H1 (cell line): Measurements from ENCODE around the gene PA2G4. TPM values are rescaled to one million over a fixed set of nuclear protein-coding genes. Genes with fewer than 3 reads are reported as not detected.

ENCODE experiments used
- CTCF ChIA-PET: fragments of 300-600 bp; sonication (Branson Sonifier 250); formaldehyde crosslinking; loops from one replicate; lab custom pipeline; 2021; ENCODE audit not compliant: partially characterized antibody; lab: Charles Lee
- POLR2A ChIA-PET: fragments of 300-600 bp; sonication (Branson Sonifier 250); formaldehyde crosslinking; loops from one replicate; lab custom pipeline; 2021; ENCODE audit warnings: inconsistent platforms; ENCODE audit not compliant: partially characterized antibody; lab: Charles Lee
- DNase-seq, 2 experiments: peaks; one replicate each; pipeline versions ENCODE4 v3.0.0 to v3.0.0-alpha.2; 2010 to 2022; ENCODE audit warnings: low spot score in 2 of 2, low read depth in 1 of 2, mixed read lengths in 1 of 2
- FAIRE-seq: peaks from 2 replicates; lab custom pipeline; 2011; peaks lifted over from hg19 to GRCh38; lab: Jason Lieb, UNC
- H2AFZ ChIP-seq: 2 replicates; pipeline ENCODE4 v1.8.1; 2012; ENCODE audit warnings: low read length, inconsistent platforms
- H2AK5ac ChIP-seq: 2 replicates; pipeline ENCODE4 v1.6.1; 2013; ENCODE audit warnings: low read depth, low read length
- H2BK120ac ChIP-seq: replicated peaks from 2 replicates; pipeline ENCODE3; 2013; ENCODE audit warnings: low read depth, low read length, inconsistent platforms
- H2BK12ac ChIP-seq: 2 replicates; pipeline ENCODE4 v1.6.1; 2013; ENCODE audit warnings: low read depth, low read length
- H2BK15ac ChIP-seq: 2 replicates; pipeline ENCODE4 v1.6.1; 2013; ENCODE audit warnings: low read length
- H2BK20ac ChIP-seq: 2 replicates; pipeline ENCODE4 v1.6.1; 2013; ENCODE audit warnings: low read length
- H2BK5ac ChIP-seq: 2 replicates; pipeline ENCODE4 v1.6.1; 2013; ENCODE audit warnings: low read depth, low read length
- H3K14ac ChIP-seq: 2 replicates; pipeline ENCODE4 v1.6.1; 2013; ENCODE audit warnings: inconsistent platforms; ENCODE audit not compliant: insufficient read length
- H3K18ac ChIP-seq: 2 replicates; pipeline ENCODE4 v1.6.1; 2013; ENCODE audit warnings: low read length; ENCODE audit errors: extremely low read depth
- H3K23ac ChIP-seq: 2 replicates; pipeline ENCODE4 v1.6.1; 2013; ENCODE audit warnings: inconsistent platforms; ENCODE audit not compliant: insufficient read length
- H3K23me2 ChIP-seq: 2 replicates; pipeline ENCODE4 v1.6.1; 2013; ENCODE audit warnings: low read depth, low read length
- H3K27ac ChIP-seq: 2 replicates; pipeline ENCODE4 v1.6.1; 2011; ENCODE audit warnings: low read depth, low read length, inconsistent platforms
- H3K27me3 ChIP-seq, 4 experiments: replicated peaks in 1 of 4; 1 replicate in 1 of 4; 2 replicates in 3 of 4; pipeline versions ENCODE4 v1.6.1 to v1.8.1; 2011 to 2013; ENCODE audit warnings: low read length in 3 of 4, mild to moderate bottlenecking in 3 of 4, inconsistent platforms in 2 of 4, mixed read lengths in 2 of 4, moderate library complexity in 1 of 4; ENCODE audit not compliant: control insufficient read depth in 3 of 4, insufficient read depth in 3 of 4; ENCODE audit errors: extremely low read depth in 1 of 4
- H3K36me3 ChIP-seq, 4 experiments: 2 replicates each; pipeline versions ENCODE4 v1.6.1 to v1.8.1; 2011 to 2013; ENCODE audit warnings: mild to moderate bottlenecking in 4 of 4, low read length in 3 of 4, moderate library complexity in 2 of 4, control low read depth in 1 of 4, inconsistent platforms in 1 of 4; ENCODE audit not compliant: insufficient read depth in 4 of 4, control insufficient read depth in 2 of 4
- H3K4ac ChIP-seq: replicated peaks from 2 replicates; pipeline ENCODE3; 2013; ENCODE audit warnings: low read length, low read depth, mixed read lengths, inconsistent platforms; ENCODE audit not compliant: insufficient read length
- H3K4me1 ChIP-seq, 4 experiments: replicated peaks in 1 of 4; 1 replicate in 1 of 4; 2 replicates in 3 of 4; pipeline versions ENCODE4 v1.6.1 to v1.8.1; 2011 to 2013; ENCODE audit warnings: low read length in 3 of 4, inconsistent platforms in 2 of 4, mixed read lengths in 1 of 4; ENCODE audit not compliant: insufficient read depth in 4 of 4, control insufficient read depth in 3 of 4
- H3K4me2 ChIP-seq, 2 experiments: 2 replicates each; pipeline versions ENCODE4 v1.6.1 to v1.8.1; 2011 to 2013; ENCODE audit warnings: low read depth in 2 of 2, low read length in 2 of 2, control low read depth in 1 of 2, inconsistent platforms in 1 of 2, mild to moderate bottlenecking in 1 of 2; ENCODE audit not compliant: insufficient read depth in 1 of 2
- H3K4me3 ChIP-seq, 4 experiments: fragments of 200-600, 300-600 bp in 1 of 4; sonication (generic), shearing (Covaris generic), sonication (Bioruptor Twin) in 1 of 4; 2 replicates each; pipeline versions ENCODE4 v1.5.1 to v1.8.1; 2011 to 2016; ENCODE audit warnings: low read length in 4 of 4, low read depth in 3 of 4, control low read depth in 2 of 4, inconsistent platforms in 2 of 4, mild to moderate bottlenecking in 2 of 4, mixed read lengths in 1 of 4, moderate library complexity in 1 of 4; ENCODE audit not compliant: insufficient read depth in 2 of 4; ENCODE audit errors: extremely low read depth in 1 of 4
- H3K56ac ChIP-seq: replicated peaks from 2 replicates; pipeline ENCODE3; 2013; ENCODE audit warnings: low read depth, mild to moderate bottlenecking, mixed read lengths, low read length, inconsistent platforms; ENCODE audit not compliant: insufficient read length
- H3K79me1 ChIP-seq: 2 replicates; pipeline ENCODE4 v1.6.1; 2013; ENCODE audit warnings: low read depth, low read length, control low read depth
- H3K79me2 ChIP-seq, 2 experiments: 2 replicates each; pipeline versions ENCODE4 v1.6.1 to v1.8.1; 2012 to 2013; ENCODE audit warnings: low read length in 2 of 2, mild to moderate bottlenecking in 2 of 2, inconsistent platforms in 1 of 2; ENCODE audit not compliant: insufficient read depth in 2 of 2, control insufficient read depth in 1 of 2
- H3K9ac ChIP-seq, 4 experiments: replicated peaks in 1 of 4; 1 replicate in 1 of 4; 2 replicates in 3 of 4; pipeline versions ENCODE4 v1.6.1 to v1.8.1; 2011 to 2013; ENCODE audit warnings: low read depth in 3 of 4, low read length in 3 of 4, control low read depth in 2 of 4, mild to moderate bottlenecking in 2 of 4, moderate library complexity in 2 of 4, inconsistent platforms in 1 of 4; ENCODE audit errors: extremely low read depth in 1 of 4
- H3K9me3 ChIP-seq, 2 experiments: 2 replicates each; pipeline versions ENCODE4 v1.6.1 to v1.8.1; 2012 to 2013; ENCODE audit warnings: mild to moderate bottlenecking in 2 of 2, moderate library complexity in 2 of 2, control low read depth in 1 of 2, inconsistent platforms in 1 of 2, low read depth in 1 of 2, low read length in 1 of 2, mixed read lengths in 1 of 2; ENCODE audit not compliant: insufficient read depth in 2 of 2
- H4K20me1 ChIP-seq, 2 experiments: replicated peaks in 1 of 2; 2 replicates each; pipeline versions ENCODE3 to v1.8.1; 2011 to 2013; ENCODE audit warnings: inconsistent platforms in 2 of 2, low read length in 2 of 2, mild to moderate bottlenecking in 1 of 2; ENCODE audit not compliant: insufficient read depth in 2 of 2, control insufficient read depth in 1 of 2
- H4K5ac ChIP-seq: 2 replicates; pipeline ENCODE4 v1.6.1; 2013; ENCODE audit warnings: low read length, low read depth, mixed read lengths, inconsistent platforms; ENCODE audit not compliant: insufficient read length
- H4K8ac ChIP-seq: 2 replicates; pipeline ENCODE4 v1.8.0; 2013; ENCODE audit warnings: mild to moderate bottlenecking, moderate library complexity, low read length, inconsistent platforms; ENCODE audit not compliant: insufficient read depth; ENCODE audit errors: extremely low read depth
- H4K91ac ChIP-seq: replicated peaks from 2 replicates; pipeline ENCODE3; 2013; ENCODE audit warnings: low read length, mixed read lengths, inconsistent platforms; ENCODE audit not compliant: insufficient read length
- CREB1 ChIP-seq: IDR thresholded peaks from 2 replicates; pipeline ENCODE4 v1.6.1; 2012; ENCODE audit warnings: inconsistent platforms
- CTBP2 ChIP-seq: IDR thresholded peaks from 2 replicates; pipeline ENCODE4 v1.7.0; 2011; ENCODE audit warnings: borderline replicate concordance, mild to moderate bottlenecking, moderate library complexity, mixed read lengths, low read length; ENCODE audit not compliant: insufficient read depth, insufficient read length
- EZH2 ChIP-seq: fragments of 200-600 bp; sonication (generic); IDR thresholded peaks from 2 replicates; pipeline ENCODE4 v1.7.1; 2012; ENCODE audit warnings: low read depth, mild to moderate bottlenecking, moderate library complexity, low read length, inconsistent platforms; ENCODE audit not compliant: severe bottlenecking
- GTF2F1 ChIP-seq: IDR thresholded peaks from 2 replicates; pipeline ENCODE4 v1.6.1; 2012; ENCODE audit warnings: low read depth, low read length, improper control_type of control experiment, borderline replicate concordance
- NANOG ChIP-seq: IDR thresholded peaks from 2 replicates; pipeline ENCODE4 v1.6.1; 2011; ENCODE audit warnings: low read length, low read depth, mild to moderate bottlenecking, inconsistent platforms; ENCODE audit not compliant: insufficient read depth, poor library complexity, severe bottlenecking
- PHF8 ChIP-seq: fragments of 200-600 bp; sonication (generic); conservative IDR thresholded peaks from 2 replicates; pipeline ENCODE4 v1.7.1; 2012; ENCODE audit warnings: low read depth, mild to moderate bottlenecking, inconsistent platforms, low read length, moderate library complexity
- RAD21 ChIP-seq, 2 experiments: IDR thresholded peaks in 1 of 2; conservative IDR thresholded peaks in 1 of 2; 2 replicates each; pipeline ENCODE4 v1.6.1; 2011; ENCODE audit warnings: low read depth in 2 of 2, low read length in 2 of 2, improper control_type of control experiment in 1 of 2, inconsistent platforms in 1 of 2, mild to moderate bottlenecking in 1 of 2, moderate library complexity in 1 of 2
- RBBP5 ChIP-seq: IDR thresholded peaks from 2 replicates; pipeline ENCODE4 v1.7.1; 2012; ENCODE audit warnings: low read depth, mild to moderate bottlenecking, inconsistent platforms, low read length, moderate library complexity, borderline replicate concordance
- SAP30 ChIP-seq: fragments of 300-600 bp; sonication (generic); IDR thresholded peaks from 2 replicates; pipeline ENCODE4 v1.7.1; 2012; ENCODE audit warnings: low read length, moderate library complexity, mild to moderate bottlenecking, inconsistent platforms; ENCODE audit not compliant: insufficient read depth, insufficient replicate concordance
- WGBS, 2 experiments: shearing (Covaris generic) in 1 of 2; methylation state at CpG; one replicate each; pipeline versions ENCODE4 v1.1.6 to v1.1.7; 2013 to 2015; ENCODE audit warnings: low lambda C conversion rate in 2 of 2, mixed read lengths in 2 of 2, inconsistent platforms in 1 of 2, low coverage in 1 of 2, missing lambda C conversion rate in 1 of 2; ENCODE audit not compliant: insufficient replicate concordance in 2 of 2, insufficient coverage in 1 of 2, insufficient read length in 1 of 2; ENCODE audit errors: extremely low coverage in 1 of 2, missing lambda C conversion rate in 1 of 2; 5-methylcytosine and 5-hydroxymethylcytosine counted together
- polyA plus RNA-seq, 7 experiments: library from polyadenylated mRNA; depleted of rRNA in 3 of 7; stranded (reverse) in 5 of 7; unstranded in 2 of 7; fragments of >200 nt in 5 of 7; fragments of 200-250 nt in 2 of 7; gene quantifications; 1 replicate in 5 of 7; 2 replicates in 1 of 7; 4 replicates in 1 of 7; pipeline versions ENCODE4 v1.2.1 to v1.2.3, GENCODE V29; 2011 to 2013; ENCODE audit warnings: missing spikeins in 2 of 7, mixed read lengths in 2 of 7
- total RNA-seq: library from RNA; stranded (reverse); fragmentation: NEBNext Ultra II Directional; extraction: Animal tissue kit (Norgen Biotek cat#: 25700); gene quantifications from 2 replicates; pipeline ENCODE4 v1.2.1, GENCODE V29; 2021

The PA2G4 gene
- total and polyA plus RNA-seq, 2 of the 8 experiments (the other 6 are each of a cell fraction or from before 2014, with no cell fraction given): 159 to 242 TPM

GRCh38 chr12:56141946-56142784 lies 37.8 kb downstream of the PA2G4 start:
- Histone ChIP-seq H3K9ac (no peak overlapping the region), H3K27ac (no peak overlapping the region), H3K23ac (no peak overlapping the region), H4K91ac (no peak overlapping the region), H3K79me2 (no peaks in the 10 kb centered on the region), H2BK20ac (no peak overlapping the region), H3K79me1 (no peaks in the 10 kb centered on the region), H3K9me3 (no peaks in the 10 kb centered on the region), H3K14ac (no peak overlapping the region), H3K27me3 (no peaks in the 10 kb centered on the region), H2AFZ (no peak overlapping the region), H3K4me1 (no peaks in the 10 kb centered on the region), H4K8ac (no peak overlapping the region), H2AK5ac (no peak overlapping the region), H4K5ac (no peak overlapping the region), H2BK12ac (no peak overlapping the region), H3K18ac (no peak overlapping the region), H3K36me3 (peaks cover 29 to 69% (median 58%) of the 10 kb centered on the region in 4 experiments), H2BK120ac (no peak overlapping the region), H3K4me2 (no peak overlapping the region), H2BK5ac (no peak overlapping the region), H3K23me2 (no peaks in the 10 kb centered on the region), H3K4me3 (no peak overlapping the region), H2BK15ac (no peak overlapping the region), H3K4ac (no peak overlapping the region), H3K56ac (no peak overlapping the region), H4K20me1 (no peaks in the 10 kb centered on the region)
- no peak for DNase-seq
- TF ChIP-seq RBBP5 (no peak), NANOG (no peak), CTBP2 (no peak), PHF8 (no peak), SAP30 (no peak), GTF2F1 (no peak), EZH2 (no peak), RAD21 (IDR thresholded peaks at IDR 0.05 in 1 of 2, conservative IDR thresholded peaks at IDR 0.05 in 1 of 2; ENCODE audit: low read depth in 2 of 2, low read length in 2 of 2) (no peak), CREB1 (no peak)
- no peak for FAIRE-seq
- POLR2A ChIA-PET: interaction anchor here (0.7 to 6.5 kb wide), 7 partner anchors 8 to 106 kb away, joined by 3 to 43 read pairs (median 3); partner anchors contain the start of genes MYL6B, RPL41 and ZC3H10
- CTCF ChIA-PET: interaction anchor here (0.5 to 3.5 kb wide), 10 partner anchors 9 to 34 kb away, joined by 3 to 19 read pairs (median 3); partner anchors contain the start of genes ESYT1 and ZC3H10
- WGBS, 2 experiments: 94% methylated on average over 17 of the region's 19 CpGs; no CpG with 5 or more reads in 1 of the 2 experiments
